Omental fat pad (tissue), 4 donors: Measurements from ENCODE around the gene C10orf90. TPM values are rescaled to one million over a fixed set of nuclear protein-coding genes. Genes with fewer than 3 reads are reported as not detected.

ENCODE experiments used
- ATAC-seq: fragments of 150-250 bp; one replicate; pipeline ENCODE4 v1.9.1; 2016; ENCODE audit warnings: mild to moderate bottlenecking, moderate library complexity; ENCODE audit not compliant: low FRiP score
- DNase-seq: peaks from one replicate; pipeline ENCODE4 v3.0.0-alpha.2; 2019; ENCODE audit warnings: low spot score
- CTCF ChIP-seq, 3 donors: fragments of 450-650 bp; IDR thresholded peaks; one replicate each; pipeline ENCODE4 v1.5.1; 2016 to 2017; ENCODE audit warnings: antibody characterized with exemption in 3 of 3, mild to moderate bottlenecking in 3 of 3, moderate library complexity in 2 of 3
- total RNA-seq, 4 donors: library from RNA; depleted of rRNA; stranded (reverse); fragments of >200 nt; gene quantifications; one replicate each; pipeline ENCODE4 v1.1.0, GENCODE V29; 2016

The C10orf90 gene
- under 1 TPM in 2 of 4 donors, not detected in 2; 0.72 to 0.75 TPM for total RNA-seq

GRCh38 chr10:126670056-126670894 lies at the start of gene C10orf90:
Gene C10orf90 (minus strand): TSS chr10:126670693. CDS start chr10:126670480, 213 bp downstream.
- ATAC-seq (no peak), DNase-seq (no peak)
- TF ChIP-seq CTCF (IDR thresholded peaks at IDR 0.05): no peak

- ATAC-seq: no peak
- DNase-seq: no peak
- TF ChIP-seq CTCF (IDR thresholded peaks at IDR 0.05): no peak
Observed at GRCh38 chr10:126716366-126716765, 45.9 kb upstream of the C10orf90 start.

GRCh38 chr10:126713594-126713993 lies 43.1 kb upstream of the C10orf90 start:
- no peak for TF ChIP-seq CTCF (IDR thresholded peaks at IDR 0.05)
- DNase-seq (no peak), ATAC-seq (no peak)

GRCh38 chr10:126712681-126713080 lies 42.2 kb upstream of the C10orf90 start:
- DNase-seq: no peak
- no peak for TF ChIP-seq CTCF (IDR thresholded peaks at IDR 0.05)
- ATAC-seq: no peak

- DNase-seq (no peak), ATAC-seq (no peak)
Observed at GRCh38 chr10:126705951-126706565, 35.6 kb upstream of the C10orf90 start.

GRCh38 chr10:126705131-126705530 lies 34.6 kb upstream of the C10orf90 start:
- ATAC-seq: no peak
- DNase-seq: no peak
- no peak for TF ChIP-seq CTCF (IDR thresholded peaks at IDR 0.05)

More at GRCh38 chr10:126705951-126706565, 35.6 kb upstream of the C10orf90 start:
- TF ChIP-seq CTCF (IDR thresholded peaks at IDR 0.05): no peak
